SIG-M5 treated with dmso at 0.1 percent for 504 hours (cell line): ENCODE measurements around the gene CMSS1.
A peak's percentile ranks its signal among the peaks of the same experiment; 100 is the strongest.

ENCODE experiments used
- DNase-seq: peaks from one replicate; lab custom pipeline; 2025; ENCODE audit not compliant: unreplicated experiment; lab: John Stamatoyannopoulos, UW

Gene CMSS1

GRCh38 chr3:99954914-99955644, 137.4 kb downstream of the CMSS1 start:
- DNase-seq: no peak

GRCh38 chr3:99955773-99956562, 138.3 kb downstream of the CMSS1 start:
- no peak for DNase-seq

DNA sequence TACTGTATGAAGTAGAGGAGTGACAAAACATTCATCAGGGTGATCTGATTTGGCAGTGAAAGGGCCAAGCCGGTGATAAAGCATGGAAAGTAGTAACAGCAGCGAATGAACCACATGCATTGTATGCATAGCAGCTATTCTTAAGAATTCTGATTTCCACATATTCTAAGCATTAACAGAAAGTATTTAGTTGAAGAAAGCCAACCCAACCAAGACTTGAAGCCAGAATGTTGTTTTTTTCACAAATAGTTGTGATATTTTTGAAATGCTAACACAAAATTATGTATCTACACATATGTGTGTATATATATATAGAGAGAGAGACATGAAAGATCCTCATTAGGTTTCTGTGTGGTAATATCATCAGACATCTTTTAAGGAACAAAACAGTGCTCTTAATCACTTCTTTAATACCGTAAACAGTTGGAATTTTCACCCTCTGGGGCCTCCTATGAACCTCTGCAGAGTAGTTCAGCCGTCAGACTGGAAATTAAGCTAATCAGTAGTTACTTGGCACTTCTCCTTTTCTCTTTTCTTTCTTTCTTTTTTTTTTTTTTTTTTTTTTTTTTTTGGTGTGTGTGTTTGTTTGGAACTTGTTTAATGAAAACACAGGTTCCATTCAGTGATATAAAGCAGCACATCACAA, 139.6 kb downstream of the CMSS1 start:
- no peak for DNase-seq

DNA sequence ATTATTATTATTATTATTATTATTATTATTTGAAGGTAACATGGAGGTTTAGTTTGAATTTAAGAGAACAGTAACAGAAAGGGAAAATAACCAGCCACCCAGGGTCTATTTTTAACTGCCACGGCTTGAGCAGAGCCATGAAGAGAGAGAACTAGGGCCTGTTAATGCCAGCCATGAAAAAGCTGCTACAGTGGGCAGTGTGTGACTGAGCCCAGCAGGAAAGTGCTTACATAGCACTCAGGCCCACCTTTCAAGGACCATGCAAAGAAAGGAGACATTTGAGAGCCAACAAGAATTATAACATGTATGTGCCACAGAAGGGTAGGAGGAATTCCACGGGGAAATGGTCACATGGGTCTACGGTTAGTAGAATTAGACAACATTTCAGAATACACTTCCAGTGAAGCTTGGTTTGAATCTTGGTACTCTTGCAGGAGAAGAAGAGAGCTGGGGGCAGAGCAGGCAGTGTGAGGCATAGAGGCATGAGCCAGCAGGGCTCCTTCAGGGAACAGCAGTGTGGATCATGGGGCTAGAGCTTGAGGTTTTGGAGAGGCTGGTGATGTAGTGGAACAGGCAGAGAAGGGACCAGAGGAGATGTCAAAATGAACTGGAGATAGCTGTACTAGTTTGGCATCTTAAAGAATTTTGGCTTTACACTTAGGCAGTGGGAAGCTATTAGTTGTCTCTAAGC, 140.7 kb downstream of the CMSS1 start:
- DNase-seq: no peak

GRCh38 chr3:99960123-99960878, 142.6 kb downstream of the CMSS1 start:
- DNase-seq: no peak

DNA sequence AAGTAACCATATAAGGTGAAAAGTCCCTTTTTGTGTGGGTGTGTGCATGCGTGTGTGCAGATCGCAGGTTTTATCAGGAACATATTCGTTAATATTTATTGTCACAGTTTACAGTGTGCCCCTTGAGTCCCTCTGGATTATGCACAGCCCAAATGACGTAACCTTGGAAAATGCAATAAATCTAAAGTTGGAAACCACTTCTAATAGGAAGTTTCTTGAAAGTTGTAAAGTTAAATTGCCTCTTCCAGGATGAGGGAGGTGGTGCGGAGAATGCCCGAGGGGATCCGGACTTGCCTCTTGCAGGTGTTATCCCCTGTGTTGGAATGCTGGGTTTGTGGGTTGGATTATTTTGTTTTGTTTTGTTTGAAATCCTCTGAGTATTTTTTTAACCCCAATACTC, 143.3 kb downstream of the CMSS1 start:
- no peak for DNase-seq

- DNase-seq: no peak
Observed at GRCh38 chr3:99961756-99962515, 144.3 kb downstream of the CMSS1 start.

DNA sequence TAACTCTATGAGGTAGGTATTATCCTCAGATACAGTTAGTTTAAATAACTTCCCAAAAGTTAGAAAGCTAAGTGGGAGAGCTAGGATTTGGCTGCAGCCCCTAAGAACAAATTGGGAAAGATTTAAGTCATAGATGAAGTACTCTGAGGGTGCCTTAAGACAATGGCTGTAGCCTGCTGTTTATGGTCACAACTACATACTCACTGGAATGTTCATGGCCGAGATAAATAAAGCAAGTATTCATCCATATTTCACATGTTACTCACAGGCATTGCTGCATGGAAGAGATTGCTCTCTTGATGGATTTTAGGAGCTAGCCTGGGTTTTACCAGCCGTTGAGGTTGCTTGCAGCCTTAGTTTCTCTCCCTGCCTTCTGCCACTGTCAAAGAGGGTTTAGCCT, 145.0 kb downstream of the CMSS1 start:
- no peak for DNase-seq

DNA sequence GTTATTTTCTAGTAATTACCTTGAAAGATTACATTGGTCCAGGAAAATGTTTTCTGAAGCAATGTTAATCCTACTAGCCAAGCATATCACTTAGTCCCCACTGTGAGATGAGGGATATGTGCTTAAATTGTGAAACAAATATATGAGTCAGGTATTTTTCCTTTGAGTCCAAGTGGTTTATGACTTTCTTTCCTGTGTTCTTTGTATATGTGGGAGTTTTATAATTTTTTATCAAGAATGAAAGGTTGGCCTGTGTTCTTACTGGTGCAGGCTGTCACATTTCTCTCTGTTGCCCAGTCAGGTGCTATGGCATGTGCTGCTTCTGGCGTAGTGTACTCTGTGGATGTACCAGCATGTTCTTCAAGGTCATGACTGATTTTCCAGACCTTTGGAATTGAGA, 147.4 kb downstream of the CMSS1 start:
- DNase-seq: no peak

GRCh38 chr3:99965681-99966408, 148.2 kb downstream of the CMSS1 start:
- no peak for DNase-seq

- DNase-seq: no peak
Observed at GRCh38 chr3:99966662-99967416, 149.2 kb downstream of the CMSS1 start.

DNA sequence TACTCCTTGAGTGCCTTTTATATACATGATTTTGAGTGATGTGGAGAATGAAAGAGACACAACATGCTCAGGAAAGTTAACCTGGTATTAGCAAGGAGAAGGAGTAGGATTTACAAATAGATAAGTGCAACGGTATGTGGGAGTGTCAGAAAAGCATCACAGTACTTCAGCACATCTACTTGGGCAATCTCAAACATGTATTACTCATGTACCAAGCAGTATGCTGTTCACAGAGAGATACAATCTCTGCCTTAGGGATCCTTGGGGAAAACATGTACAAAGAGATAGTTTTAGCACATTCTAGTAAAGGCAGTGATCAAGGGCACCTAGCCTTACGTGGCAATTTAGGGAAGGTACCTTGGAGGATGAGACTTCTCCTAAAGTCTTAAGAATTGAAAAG, 150.1 kb downstream of the CMSS1 start:
- no peak for DNase-seq

- DNase-seq: peak; percentile 67
Observed at GRCh38 chr3:99969136-99969535, 151.5 kb downstream of the CMSS1 start.

DNA sequence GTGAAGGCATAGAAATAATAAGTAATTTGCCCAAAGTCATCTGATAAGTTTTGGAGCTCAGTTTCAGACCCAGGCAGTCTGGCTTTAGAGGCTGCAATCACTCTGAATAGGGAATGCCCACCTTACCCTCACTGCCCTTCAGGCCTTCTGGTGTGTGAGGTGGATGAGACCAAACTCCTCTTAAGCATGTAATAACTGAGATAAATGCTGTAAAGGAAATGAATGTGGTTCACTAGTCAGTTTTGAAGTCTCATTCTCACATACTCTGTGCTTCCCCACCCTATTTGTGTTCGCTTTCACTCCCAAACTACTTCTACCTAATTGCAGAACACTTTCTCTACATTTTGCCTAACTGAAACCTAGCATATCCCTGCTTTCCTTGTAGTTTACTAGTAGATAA, 152.5 kb downstream of the CMSS1 start:
- DNase-seq: no peak

DNA sequence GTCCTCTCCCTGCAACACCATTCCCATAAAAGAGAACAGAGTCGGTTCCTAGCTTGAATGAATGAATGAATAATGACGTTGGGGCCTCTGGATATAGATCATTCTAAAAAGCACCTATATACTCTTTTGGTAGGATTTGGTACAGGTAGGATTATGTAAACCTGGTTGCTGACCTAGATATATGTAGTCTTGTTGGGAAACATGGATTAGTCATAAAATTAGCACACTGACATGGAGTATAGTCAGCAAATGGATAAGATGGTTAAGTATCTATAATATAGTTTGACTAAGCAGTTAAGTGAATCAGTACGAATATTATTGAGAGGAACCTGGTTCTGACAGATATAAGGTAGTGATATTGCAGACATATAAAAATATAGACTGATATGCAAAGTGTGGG, 154.1 kb downstream of the CMSS1 start:
- DNase-seq: no peak

DNA sequence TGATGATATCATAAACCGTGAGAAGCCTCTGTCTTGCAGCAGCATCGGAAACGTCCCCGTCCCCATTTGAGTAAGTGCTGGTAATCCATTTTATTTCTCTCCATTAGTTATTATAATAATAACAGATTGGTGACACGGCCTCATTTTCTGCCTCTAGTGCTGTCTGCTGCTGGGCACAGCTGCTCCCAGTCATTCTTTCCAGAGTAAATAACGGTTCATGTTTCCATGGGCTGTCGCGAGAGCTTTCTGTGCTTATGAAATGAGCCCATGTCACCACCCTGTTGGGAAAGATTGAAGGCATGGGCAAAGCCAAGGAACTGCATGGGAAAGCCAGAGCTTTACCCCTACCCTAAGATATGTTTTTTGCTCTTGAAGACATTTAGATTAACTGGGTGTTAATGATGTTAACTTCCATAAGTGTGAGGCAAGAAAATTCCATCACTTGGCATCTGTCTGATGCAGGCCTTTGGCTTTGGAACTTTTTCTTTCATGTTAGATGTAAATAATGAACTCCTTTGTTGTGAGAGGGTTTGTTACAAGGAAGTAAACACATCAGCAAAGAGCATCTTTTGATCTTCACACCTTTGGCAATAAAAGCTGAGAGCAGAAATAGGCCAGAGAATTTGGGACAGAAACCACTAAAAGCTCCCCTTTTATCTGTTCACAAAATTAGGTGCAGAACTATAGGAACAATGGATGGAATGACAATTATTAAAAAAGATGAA, 154.9 kb downstream of the CMSS1 start:
- no peak for DNase-seq

DNA sequence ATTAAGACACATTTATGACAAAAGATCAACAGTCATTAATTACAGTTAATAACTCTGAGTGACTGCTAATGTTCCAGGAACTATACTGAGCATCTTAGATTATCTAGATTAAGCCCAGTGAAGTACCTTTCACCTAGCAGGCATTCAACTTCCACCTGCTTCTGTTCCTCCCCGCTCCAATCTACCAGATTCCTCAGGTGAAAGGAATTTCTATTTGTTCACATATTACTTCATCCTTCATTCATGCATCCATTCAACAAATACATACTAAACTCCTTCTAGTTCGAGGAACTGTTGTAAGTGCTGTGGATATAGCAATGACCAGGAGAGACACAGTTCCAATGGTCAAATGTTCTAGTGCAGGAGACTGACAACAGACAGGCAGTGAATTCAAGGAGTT, 157.3 kb downstream of the CMSS1 start:
- no peak for DNase-seq

DNA sequence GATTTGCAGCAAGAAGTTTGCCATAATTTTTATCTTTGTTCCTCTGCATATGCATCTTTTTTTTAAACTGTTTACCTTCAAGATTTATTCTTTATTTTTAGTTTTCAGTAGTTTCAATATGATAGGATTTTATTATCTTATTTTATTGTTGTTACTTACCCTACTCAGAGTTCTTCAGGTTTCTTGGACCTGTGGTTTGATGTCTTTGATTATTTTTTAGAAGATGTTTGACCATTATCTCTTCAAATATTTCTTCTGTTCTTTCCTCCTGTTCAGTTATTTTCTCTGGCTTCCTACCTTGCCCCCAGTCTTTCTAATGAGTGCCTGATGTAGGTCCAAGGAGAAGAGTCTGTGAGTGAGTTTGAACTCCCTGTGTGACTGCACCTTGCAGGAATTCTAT, 158.9 kb downstream of the CMSS1 start:
- DNase-seq: no peak
